Right cardiac atrium (tissue), 5 donors: ENCODE data around the gene SLC23A1. TPM values are rescaled to one million over a fixed set of nuclear protein-coding genes. Genes with fewer than 3 reads are reported as not detected.

Experiments used
- ATAC-seq, 2 donors: fragments of 200-7000 bp; cut with Tn5 transposase; one replicate each; pipeline versions ENCODE4 v1.8.0 to v1.9.1; 2020; ENCODE audit warnings: moderate library complexity in 2 of 2, mild to moderate bottlenecking in 1 of 2
- DNase-seq, 3 donors: peaks; one replicate each; pipeline ENCODE4 v3.0.0-alpha.2; 2020
- H3K27ac ChIP-seq: one replicate; pipeline ENCODE4 v1.5.1; 2013; ENCODE audit warnings: mild to moderate bottlenecking, low read length, control low read depth, moderate library complexity
- H3K27me3 ChIP-seq: one replicate; pipeline ENCODE4 v1.6.1; 2013; ENCODE audit not compliant: control insufficient read depth, insufficient read depth
- H3K4me1 ChIP-seq: one replicate; pipeline ENCODE4 v1.6.1; 2013; ENCODE audit warnings: low read length; ENCODE audit not compliant: control insufficient read depth, insufficient read depth
- H3K4me3 ChIP-seq: one replicate; pipeline ENCODE4 v1.5.1; 2013; ENCODE audit warnings: low read length, control low read depth
- H3K9me3 ChIP-seq: one replicate; pipeline ENCODE4 v1.6.1; 2013; ENCODE audit warnings: low read length; ENCODE audit not compliant: control insufficient read depth
- WGBS: extraction: QIAGEN DNeasy Blood & Tissue Kit; methylation state at CpG from one replicate; pipeline ENCODE4 v1.1.7; 2013; 5-methylcytosine and 5-hydroxymethylcytosine counted together
- intact Hi-C, 4 donors: fragments of 100-400 bp; cut with DNase I; formaldehyde crosslinking; loops; one replicate each; pipeline versions ENCODE4 v1.11.0 to v1.14.0; 2022 to 2023
- polyA plus RNA-seq: library from polyadenylated mRNA; stranded (reverse); fragments of 200-250 nt; gene quantifications from one replicate; pipeline ENCODE4 v1.2.3, GENCODE V29; 2013
- total RNA-seq, 4 donors: library from RNA; stranded (reverse); fragmentation: NEBNext Ultra II Directional; extraction: Animal tissue kit (Norgen Biotek cat#: 25700); gene quantifications; one replicate each; pipeline ENCODE4 v1.2.1, GENCODE V29; 2021
- donor health status: healthy with polysubstance abuse.
- donor health status: DM: no; HTN: yes; CAD: no.
- donor health status: DM: no; HTN: no; CAD: no.
- donor health status: DM: no; HTN: yes; CAD: no; lungs with severe emphysema.
- donor health status: DM: yes; HTN: yes; CAD: no.

SLC23A1 gene
- total and polyA plus RNA-seq, 5 donors, result 0.18 TPM; not detected in 4

DNA sequence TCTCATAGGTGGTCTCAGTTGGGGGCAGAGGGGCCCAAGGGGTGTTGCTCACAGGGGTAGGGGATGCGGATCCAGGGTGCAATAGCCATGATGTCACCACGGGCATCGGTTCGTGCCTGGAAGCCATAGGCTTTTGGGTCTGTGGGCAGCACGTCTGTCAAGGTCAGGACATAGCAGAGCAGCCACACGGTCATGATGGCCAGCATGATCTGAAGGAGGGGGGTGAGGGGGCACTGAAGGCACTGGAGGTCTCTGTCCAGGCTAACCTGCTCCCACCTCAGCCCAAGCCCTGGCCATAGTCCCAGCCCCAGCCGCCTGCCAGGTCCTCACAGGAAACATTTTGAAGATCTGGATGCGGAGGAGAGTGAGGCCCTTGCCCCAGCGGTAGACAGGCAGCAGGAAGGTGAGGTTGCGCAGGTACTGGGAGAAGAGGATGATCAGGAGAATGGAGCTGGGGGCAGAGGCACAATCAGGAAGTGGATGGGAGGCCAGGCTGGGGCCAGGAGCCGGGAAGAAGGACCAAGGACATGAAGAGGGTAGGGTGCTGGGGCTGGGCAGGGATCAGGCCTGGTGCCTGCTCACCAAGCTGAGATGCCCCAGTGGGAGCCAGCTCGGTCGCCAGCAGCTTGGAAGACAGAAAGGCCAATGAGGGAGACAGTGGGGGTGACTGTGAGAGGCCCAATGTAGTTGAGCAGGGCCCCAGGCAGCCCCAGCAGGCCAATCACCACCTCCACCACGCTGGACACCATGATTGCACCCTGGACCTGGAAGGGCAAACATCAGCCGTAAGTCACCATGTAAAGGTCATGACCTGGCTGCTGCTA is 3.3 kb downstream of the SLC23A1 start:
- DNase-seq, result peak in 2 of 3 donors; percentile 24 to 37
- no peaks in the 10 kb centered on the region for H3K27me3 ChIP-seq
- intact Hi-C loops, result no loop called here
- H3K4me1 ChIP-seq, result peaks cover 1% of the 10 kb centered on the region
- H3K9me3 ChIP-seq, result no peaks in the 10 kb centered on the region
- H3K27ac ChIP-seq, result no peak overlapping the region
- WGBS, result 82% methylated on average over 15 of the region's 15 CpGs
- H3K4me3 ChIP-seq, result no peak overlapping the region
- ATAC-seq, result no peak

DNA sequence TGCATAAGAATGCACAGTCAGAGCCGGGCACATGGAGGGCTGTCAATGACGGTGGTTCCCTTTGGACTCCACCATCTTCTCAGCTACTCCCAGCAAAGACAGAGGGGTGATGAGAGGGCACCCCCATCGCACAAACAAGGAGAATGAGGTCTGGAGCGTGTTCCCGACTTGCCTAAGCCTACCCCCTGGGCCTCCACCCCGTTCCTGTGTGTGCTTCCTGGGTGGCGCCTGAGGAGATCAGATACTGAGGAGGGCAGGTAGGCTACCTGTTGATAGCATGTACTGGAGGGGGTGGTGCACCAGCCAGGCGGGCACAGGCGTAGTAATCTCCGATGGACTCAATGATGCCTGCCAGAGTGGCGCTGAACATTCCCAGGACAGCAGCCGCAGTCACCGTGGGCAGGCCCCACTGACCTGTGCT is 4.1 kb downstream of the SLC23A1 start:
- H3K27ac ChIP-seq, result no peak overlapping the region
- H3K4me3 ChIP-seq, result no peak overlapping the region
- no peaks in the 10 kb centered on the region for H3K9me3 ChIP-seq
- ATAC-seq (no peak), DNase-seq (peak in 2 of 3 donors; percentile 24 to 28)
- intact Hi-C loops, result no loop called here
- H3K27me3 ChIP-seq, result no peaks in the 10 kb centered on the region
- WGBS, result 84% methylated on average over 13 of the region's 13 CpGs
- H3K4me1 ChIP-seq, result no peaks in the 10 kb centered on the region

DNA sequence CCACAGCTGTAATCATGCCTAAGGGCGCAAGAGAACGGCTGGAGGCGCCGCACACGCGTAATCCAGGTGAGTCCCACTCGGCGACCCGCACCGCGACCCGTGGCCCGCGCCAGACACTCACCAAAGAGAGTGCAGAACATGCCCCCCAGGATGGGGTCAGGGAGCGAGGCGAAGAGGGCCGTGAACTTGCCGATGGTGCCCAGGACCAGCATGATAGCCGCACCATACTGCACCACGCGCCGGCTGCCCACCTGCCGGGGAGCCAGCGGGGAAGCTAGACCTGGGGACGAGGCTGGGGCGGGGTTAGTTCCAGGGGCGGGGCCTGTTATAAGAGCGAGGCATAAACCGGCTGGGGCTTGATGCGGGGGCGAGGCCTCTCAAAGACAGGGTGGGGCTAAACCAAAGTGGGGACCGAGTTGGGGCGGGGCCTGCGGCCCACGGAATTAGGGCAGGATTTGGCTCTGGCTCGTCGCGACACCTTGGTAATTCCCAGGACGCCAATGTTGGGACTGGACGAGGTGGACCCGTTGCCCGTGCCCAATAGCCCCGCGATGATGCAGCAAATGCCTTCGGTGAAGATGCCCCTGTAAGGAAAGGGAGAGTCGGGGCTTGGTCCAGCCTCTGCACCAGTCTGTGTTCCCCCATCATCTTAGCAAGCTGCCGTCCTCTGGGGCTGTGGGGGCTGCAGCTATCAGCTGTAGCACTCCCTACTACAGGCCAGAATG is 4.8 kb downstream of the SLC23A1 start:
- Histone ChIP-seq H3K9me3 (no peaks in the 10 kb centered on the region), H3K4me1 (no peaks in the 10 kb centered on the region), H3K27me3 (no peaks in the 10 kb centered on the region), H3K4me3 (no peak overlapping the region), H3K27ac (no peak overlapping the region)
- intact Hi-C loops, result no loop called here
- DNase-seq, result peak in 2 of 3 donors; percentile 55 to 56
- 65% methylated on average over 47 of the region's 47 CpGs for WGBS
- no peak for ATAC-seq

DNA sequence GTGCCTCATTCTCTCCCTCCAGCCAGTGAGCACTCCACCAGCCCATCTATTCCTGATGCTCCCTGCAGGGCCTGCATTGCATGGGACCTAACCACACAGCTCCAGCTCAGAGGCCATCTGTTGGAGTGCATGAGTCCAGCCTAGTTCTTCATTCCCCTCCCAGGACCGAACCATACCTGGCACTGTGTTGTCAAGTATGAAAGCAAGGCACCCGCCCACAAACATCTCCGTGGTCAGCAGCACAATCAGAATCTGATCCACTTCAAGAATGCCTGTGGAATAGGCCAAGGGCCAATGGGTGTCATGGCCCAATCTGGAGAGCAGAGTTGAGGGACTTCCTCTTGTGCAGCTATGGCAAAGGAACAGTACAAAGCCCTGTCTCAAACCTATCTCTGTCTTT is 5.9 kb downstream of the SLC23A1 start:
- no peak for ATAC-seq
- DNase-seq, result peak in 1 of 3 donors; percentile 4
- Histone ChIP-seq H3K9me3 (no peaks in the 10 kb centered on the region), H3K4me1 (no peaks in the 10 kb centered on the region), H3K27me3 (no peaks in the 10 kb centered on the region), H3K27ac (no peak overlapping the region), H3K4me3 (no peak overlapping the region)
- intact Hi-C loops, result no loop called here
- WGBS, result 82% methylated on average over 3 of the region's 3 CpGs

DNA sequence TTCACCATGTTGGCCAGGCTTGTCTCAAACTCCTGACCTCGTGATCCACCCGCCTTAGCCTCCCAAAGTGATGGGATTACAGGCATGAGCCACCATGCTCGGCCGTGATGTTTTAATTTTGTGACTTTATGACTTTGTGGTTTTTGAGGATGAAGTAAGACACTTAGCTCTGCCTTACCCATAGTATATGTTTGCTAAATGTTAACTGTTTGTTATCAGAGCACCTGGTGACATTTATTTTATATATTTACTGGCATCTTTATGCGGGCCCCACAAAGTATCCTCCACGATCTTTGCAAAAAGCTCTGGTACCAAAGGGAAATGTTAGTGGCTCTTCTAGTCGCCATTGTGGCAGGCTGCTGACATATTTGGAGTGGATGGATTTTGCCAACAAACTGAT is 6.7 kb downstream of the SLC23A1 start:
- H3K4me3 ChIP-seq, result no peak overlapping the region
- DNase-seq (no peak), ATAC-seq (no peak)
- intact Hi-C loops, result no loop called here
- H3K9me3 ChIP-seq, result no peaks in the 10 kb centered on the region
- H3K4me1 ChIP-seq, result no peaks in the 10 kb centered on the region
- H3K27ac ChIP-seq, result no peak overlapping the region
- WGBS, result 96% methylated on average over 7 of the region's 7 CpGs
- H3K27me3 ChIP-seq, result no peaks in the 10 kb centered on the region

DNA sequence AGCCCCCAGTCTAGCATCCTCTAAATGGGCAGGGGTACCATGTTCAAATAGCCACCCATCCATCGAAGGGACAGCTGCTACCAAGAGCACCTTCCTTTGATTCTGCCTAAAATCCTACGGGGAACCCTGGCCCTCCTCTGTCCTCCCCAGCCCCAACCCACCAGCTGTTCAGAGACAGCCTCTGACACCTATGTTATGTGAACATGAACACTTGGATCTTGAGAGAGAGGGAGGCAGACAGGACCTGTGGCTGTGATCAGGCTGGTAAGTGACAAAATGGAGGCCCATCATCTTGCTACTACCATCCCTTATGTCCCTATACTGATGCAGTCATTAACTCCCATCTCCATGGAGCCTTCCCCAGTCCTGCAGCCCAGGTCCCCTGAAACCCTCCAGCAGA is 8.2 kb downstream of the SLC23A1 start:
- no peaks in the 10 kb centered on the region for H3K9me3 ChIP-seq
- H3K27me3 ChIP-seq, result no peaks in the 10 kb centered on the region
- H3K4me1 ChIP-seq, result no peaks in the 10 kb centered on the region
- DNase-seq, result no peak
- WGBS, result 95% methylated on average over 2 of the region's 2 CpGs
- H3K27ac ChIP-seq, result no peak overlapping the region
- ATAC-seq, result no peak
- no peak overlapping the region for H3K4me3 ChIP-seq
- intact Hi-C loops, result no loop called here

DNA sequence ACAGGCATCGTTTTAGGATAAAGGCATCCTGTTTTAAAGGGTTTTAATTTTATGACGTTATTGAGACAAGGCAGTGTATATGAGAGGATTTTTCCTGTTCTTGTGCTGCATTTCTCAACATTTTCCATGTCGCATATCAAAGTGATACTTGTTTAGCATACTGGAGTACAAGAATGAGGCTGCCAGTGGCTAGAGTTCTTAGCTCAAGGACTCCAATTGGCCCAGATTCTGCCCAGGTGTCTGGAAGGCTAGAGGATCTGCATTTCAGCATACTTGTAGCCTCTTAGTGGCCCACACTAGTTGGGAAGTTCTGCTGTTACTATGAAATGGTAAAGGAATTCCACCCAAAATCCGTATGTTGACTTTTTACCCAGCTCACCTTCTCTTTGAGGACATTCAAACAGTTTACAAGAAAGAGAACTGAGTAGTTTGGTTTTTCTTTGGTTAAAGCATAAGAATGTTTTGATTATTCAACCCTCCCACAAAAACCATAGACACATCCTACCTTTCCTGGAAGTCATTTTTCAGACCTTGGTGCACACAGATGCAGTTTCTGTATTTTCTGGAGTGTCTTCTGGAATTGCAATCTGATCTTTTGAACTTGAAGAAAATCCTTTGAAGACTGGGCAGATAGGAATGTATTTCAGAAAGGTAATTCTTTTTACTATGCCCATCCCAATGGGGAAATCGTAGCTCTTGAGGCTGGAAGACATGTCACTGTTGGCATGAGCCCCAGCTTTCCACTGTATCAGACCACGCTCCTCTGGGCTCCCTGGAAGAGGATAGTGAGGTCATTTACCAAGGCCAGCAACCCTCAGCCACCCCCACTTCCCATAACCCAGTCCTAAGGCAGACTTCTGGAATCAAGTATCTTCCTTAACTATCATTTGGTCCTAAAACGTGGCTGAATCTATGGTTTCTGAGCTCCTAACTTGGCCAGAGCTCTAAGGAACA is 11.3 kb downstream of the SLC23A1 start:
- Histone ChIP-seq H3K4me1 (no peaks in the 10 kb centered on the region), H3K27ac (no peak overlapping the region), H3K9me3 (no peaks in the 10 kb centered on the region), H3K4me3 (no peak overlapping the region), H3K27me3 (no peaks in the 10 kb centered on the region)
- DNase-seq, result no peak
- ATAC-seq, result peak; percentile 27 to 58
- intact Hi-C loops, result no loop called here
- 69% methylated on average over 7 of the region's 7 CpGs for WGBS

DNA sequence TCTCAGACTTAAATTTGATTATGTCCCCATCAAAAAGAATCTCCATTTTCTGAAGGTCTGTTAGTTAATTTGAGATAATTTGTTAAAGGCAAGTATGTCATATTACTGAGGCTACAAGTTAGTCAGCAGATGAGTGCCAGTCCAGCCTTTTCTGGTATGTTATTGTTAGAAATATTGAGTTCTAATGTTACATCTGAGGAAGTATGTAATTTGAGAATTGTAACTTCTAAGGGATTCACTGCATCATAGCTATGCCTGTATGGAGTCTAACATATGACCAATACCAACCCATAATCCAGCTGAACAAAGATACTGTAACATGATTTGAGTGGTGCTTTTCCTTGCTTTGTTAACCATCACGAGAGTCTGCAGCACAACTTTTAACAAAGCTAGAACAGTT is 13.9 kb downstream of the SLC23A1 start:
- Histone ChIP-seq H3K9me3 (no peaks in the 10 kb centered on the region), H3K27ac (no peak overlapping the region), H3K27me3 (no peaks in the 10 kb centered on the region), H3K4me3 (no peak overlapping the region), H3K4me1 (no peaks in the 10 kb centered on the region)
- ATAC-seq (no peak), DNase-seq (no peak)
- intact Hi-C loops, result no loop called here
- WGBS, result 91% methylated on average over 1 of the region's 1 CpG

DNA sequence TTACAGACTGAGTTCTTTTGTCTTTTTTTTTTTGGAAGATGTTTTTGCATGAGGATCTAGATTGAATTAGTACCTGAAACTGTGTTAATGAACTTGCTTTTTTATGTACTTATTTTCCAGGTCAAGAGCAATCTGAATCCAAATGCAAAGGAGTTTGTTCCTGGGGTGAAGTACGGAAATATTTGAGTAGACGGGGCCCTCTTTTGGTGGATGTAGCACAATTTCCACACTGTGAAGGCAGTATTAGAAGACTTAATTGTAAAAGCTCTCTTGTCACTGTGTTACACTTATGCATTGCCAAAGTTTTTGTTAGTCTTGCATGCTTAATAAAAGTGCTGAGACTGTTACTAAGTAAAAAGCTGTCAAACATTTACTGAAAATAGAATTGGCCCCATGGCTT is 14.5 kb downstream of the SLC23A1 start:
- WGBS, result 59% methylated on average over 2 of the region's 2 CpGs
- Histone ChIP-seq H3K27me3 (no peaks in the 10 kb centered on the region), H3K27ac (no peak overlapping the region), H3K4me3 (no peak overlapping the region), H3K9me3 (no peaks in the 10 kb centered on the region), H3K4me1 (no peaks in the 10 kb centered on the region)
- ATAC-seq (no peak), DNase-seq (no peak)
- intact Hi-C loops, result no loop called here

DNA sequence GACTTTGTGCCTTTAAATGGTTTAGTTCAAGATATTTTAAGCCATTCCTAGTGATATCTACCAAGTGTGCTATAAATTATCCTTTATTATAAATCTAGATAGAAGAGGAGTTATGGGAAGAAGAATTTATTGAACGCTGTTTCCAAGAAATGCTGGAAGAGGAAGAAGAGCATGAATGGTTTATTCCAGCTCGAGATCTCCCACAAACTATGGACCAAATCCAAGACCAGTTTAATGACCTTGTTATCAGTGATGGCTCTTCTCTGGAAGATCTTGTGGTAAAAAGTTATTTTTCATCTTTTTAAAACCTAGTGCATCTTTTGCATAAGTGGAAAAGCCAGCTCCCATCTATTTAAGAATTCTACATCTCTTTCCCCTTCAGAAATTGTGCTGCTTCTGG is 18.6 kb downstream of the SLC23A1 start:
- DNase-seq (no peak), ATAC-seq (no peak)
- H3K27me3 ChIP-seq, result no peaks in the 10 kb centered on the region
- H3K4me3 ChIP-seq, result no peak overlapping the region
- no peaks in the 10 kb centered on the region for H3K4me1 ChIP-seq
- H3K27ac ChIP-seq, result no peak overlapping the region
- no peaks in the 10 kb centered on the region for H3K9me3 ChIP-seq
- WGBS, result 70% methylated on average over 2 of the region's 2 CpGs
- intact Hi-C loops, result no loop called here
